H9 (cell line): ENCODE data around the gene MPZ. TPM values are rescaled to one million over a fixed set of nuclear protein-coding genes. Genes with fewer than 3 reads are reported as not detected.
A peak's percentile ranks its signal among the peaks of the same experiment; 100 is the strongest.

Source experiments
- DNase-seq: peaks from one replicate; pipeline ENCODE4 v3.0.0-alpha.2; 2017
- H2AFZ ChIP-seq: one replicate; pipeline ENCODE4 v1.6.1; 2013; ENCODE audit warnings: mild to moderate bottlenecking, low read length, control low read depth, moderate library complexity
- H2AK5ac ChIP-seq: 2 replicates; pipeline ENCODE4 v1.6.1; 2013; ENCODE audit warnings: low read length, control low read depth, mixed read lengths; ENCODE audit not compliant: insufficient read length
- H2BK120ac ChIP-seq: one replicate; pipeline ENCODE4 v1.6.1; 2013; ENCODE audit warnings: low read depth, mild to moderate bottlenecking, low read length, control low read depth, inconsistent platforms; ENCODE audit not compliant: poor library complexity, severe bottlenecking
- H2BK12ac ChIP-seq: 2 replicates; pipeline ENCODE4 v1.6.1; 2013; ENCODE audit warnings: low read length, control low read depth, mixed read lengths, low read depth; ENCODE audit not compliant: insufficient read length
- H2BK15ac ChIP-seq: 2 replicates; pipeline ENCODE4 v1.6.1; 2013; ENCODE audit warnings: low read depth, low read length, control low read depth
- H2BK20ac ChIP-seq: one replicate; pipeline ENCODE4 v1.6.1; 2013; ENCODE audit warnings: low read depth, mild to moderate bottlenecking, low read length, control low read depth, inconsistent platforms; ENCODE audit not compliant: poor library complexity, severe bottlenecking
- H2BK5ac ChIP-seq: 2 replicates; pipeline ENCODE4 v1.6.1; 2013; ENCODE audit warnings: low read length, control low read depth, mixed read lengths; ENCODE audit not compliant: insufficient read length
- H3K14ac ChIP-seq: 2 replicates; pipeline ENCODE4 v1.6.1; 2013; ENCODE audit warnings: low read length, control low read depth; ENCODE audit not compliant: insufficient read depth
- H3K18ac ChIP-seq: 2 replicates; pipeline ENCODE4 v1.6.1; 2013; ENCODE audit warnings: low read depth, mild to moderate bottlenecking, mixed read lengths, low read length, control low read depth; ENCODE audit not compliant: insufficient read length
- H3K23ac ChIP-seq: 2 replicates; pipeline ENCODE4 v1.6.1; 2013; ENCODE audit warnings: low read length, control low read depth, mixed read lengths, low read depth; ENCODE audit not compliant: insufficient read length
- H3K23me2 ChIP-seq: 2 replicates; pipeline ENCODE4 v1.6.1; 2013; ENCODE audit warnings: low read depth, mild to moderate bottlenecking, mixed read lengths, low read length, control low read depth; ENCODE audit not compliant: insufficient read length, poor library complexity, severe bottlenecking
- H3K27ac ChIP-seq: 2 replicates; pipeline ENCODE4 v1.5.1; 2013; ENCODE audit warnings: low read length, control low read depth, mixed read lengths, low read depth; ENCODE audit not compliant: insufficient read length
- H3K27me3 ChIP-seq: 2 replicates; pipeline ENCODE4 v1.6.1; 2013; ENCODE audit warnings: low read length, control low read depth, inconsistent platforms; ENCODE audit not compliant: insufficient read depth
- H3K4ac ChIP-seq: 2 replicates; pipeline ENCODE4 v1.6.1; 2013; ENCODE audit warnings: low read depth, mild to moderate bottlenecking, control low read depth, inconsistent platforms, low read length, moderate library complexity
- H3K4me1 ChIP-seq: 2 replicates; pipeline ENCODE4 v1.6.1; 2013; ENCODE audit warnings: low read length, control low read depth, inconsistent platforms; ENCODE audit not compliant: insufficient read depth
- H3K4me2 ChIP-seq: 2 replicates; pipeline ENCODE4 v1.6.1; 2013; ENCODE audit warnings: low read length, control low read depth, mixed read lengths; ENCODE audit not compliant: insufficient read length, insufficient read depth
- H3K56ac ChIP-seq: 2 replicates; pipeline ENCODE4 v1.6.1; 2013; ENCODE audit warnings: low read depth, mild to moderate bottlenecking, mixed read lengths, low read length, control low read depth; ENCODE audit not compliant: insufficient read length
- H3K79me1 ChIP-seq: 2 replicates; pipeline ENCODE4 v1.6.1; 2013; ENCODE audit warnings: low read depth, mild to moderate bottlenecking, moderate library complexity, low read length, control low read depth, inconsistent platforms; ENCODE audit not compliant: insufficient read depth, poor library complexity, severe bottlenecking
- H3K79me2 ChIP-seq: 2 replicates; pipeline ENCODE4 v1.6.1; 2013; ENCODE audit warnings: low read length, control low read depth, inconsistent platforms; ENCODE audit not compliant: insufficient read depth
- H3K9ac ChIP-seq: 2 replicates; pipeline ENCODE4 v1.6.1; 2013; ENCODE audit warnings: low read length, control low read depth, mixed read lengths; ENCODE audit not compliant: insufficient read length; ENCODE audit errors: extremely low read depth
- H3K9me3 ChIP-seq: one replicate; pipeline ENCODE4 v1.6.1; 2013; ENCODE audit warnings: low read depth, low read length, inconsistent platforms; ENCODE audit not compliant: control insufficient read depth
- H3T11ph ChIP-seq: one replicate; pipeline ENCODE4 v1.6.1; 2013; ENCODE audit warnings: mild to moderate bottlenecking, low read length, control low read depth, inconsistent platforms
- H4K20me1 ChIP-seq: one replicate; pipeline ENCODE4 v1.6.1; 2013; ENCODE audit not compliant: control insufficient read depth, insufficient read length, insufficient read depth
- H4K5ac ChIP-seq: 2 replicates; pipeline ENCODE4 v1.6.1; 2013; ENCODE audit warnings: low read depth, mild to moderate bottlenecking, mixed read lengths, low read length, control low read depth; ENCODE audit not compliant: insufficient read length
- H4K8ac ChIP-seq: replicated peaks from 2 replicates; pipeline ENCODE4 v1.6.1; 2013; ENCODE audit warnings: low read length, control low read depth, mixed read lengths, low read depth; ENCODE audit not compliant: insufficient read length
- H4K91ac ChIP-seq: 2 replicates; pipeline ENCODE4 v1.6.1; 2013; ENCODE audit warnings: low read depth, mild to moderate bottlenecking, moderate library complexity, mixed read lengths, low read length, control low read depth; ENCODE audit not compliant: insufficient read length
- H3K27ac Mint-ChIP-seq, 3 experiments: 2 replicates in 2 of 3; 3 replicates in 1 of 3; pipeline ENCODE4 v1.8.0; 2020 to 2021; ENCODE audit warnings: mixed read lengths in 3 of 3, mild to moderate bottlenecking in 1 of 3, moderate library complexity in 1 of 3
- H3K27me3 Mint-ChIP-seq: 2 replicates; pipeline ENCODE4 v1.8.0; 2021; ENCODE audit warnings: low read depth, mild to moderate bottlenecking, moderate library complexity, mixed read lengths
- H3K36me3 Mint-ChIP-seq, 3 experiments: 2 replicates in 2 of 3; 3 replicates in 1 of 3; pipeline ENCODE4 v1.8.0; 2020 to 2021; ENCODE audit warnings: low read depth in 3 of 3, mixed read lengths in 3 of 3; ENCODE audit not compliant: insufficient read depth in 1 of 3
- H3K4me1 Mint-ChIP-seq, 2 experiments: 2 replicates each; pipeline ENCODE4 v1.8.0; 2020; ENCODE audit warnings: mixed read lengths in 2 of 2
- H3K4me3 Mint-ChIP-seq, 2 experiments: 2 replicates in 1 of 2; 3 replicates in 1 of 2; pipeline ENCODE4 v1.8.0; 2020 to 2021; ENCODE audit warnings: mild to moderate bottlenecking in 2 of 2, mixed read lengths in 2 of 2, moderate library complexity in 1 of 2
- H3K9me3 Mint-ChIP-seq, 2 experiments: 2 replicates in 1 of 2; 3 replicates in 1 of 2; pipeline ENCODE4 v1.8.0; 2020; ENCODE audit warnings: mild to moderate bottlenecking in 2 of 2, mixed read lengths in 2 of 2, moderate library complexity in 1 of 2
- CTCF ChIP-seq: fragments of 200-600 bp; sonication (generic); conservative IDR thresholded peaks from 3 replicates; pipeline ENCODE4 v1.8.0; 2021; ENCODE audit warnings: antibody characterized with exemption, mild to moderate bottlenecking
- WGBS: extraction: QIAGEN DNeasy Blood & Tissue Kit; methylation state at CpG from one replicate; pipeline ENCODE4 v1.1.7; 2013; ENCODE audit warnings: missing lambda C conversion rate, low lambda C conversion rate, mixed read lengths; ENCODE audit not compliant: insufficient read length; ENCODE audit errors: extremely low coverage; 5-methylcytosine and 5-hydroxymethylcytosine counted together
- total RNA-seq: library from RNA; stranded (reverse); gene quantifications from 2 replicates; pipeline ENCODE4 v1.2.1, GENCODE V29; 2021

Gene MPZ
- total RNA-seq, 1 experiment from 2014 or later = 2.7 TPM

- no peak for DNase-seq
Observed at GRCh38 chr1:161259345-161259702, 50.4 kb downstream of the MPZ start.

More at GRCh38 chr1:161259345-161259702, 50.4 kb downstream of the MPZ start:
- Mint-ChIP-seq H3K4me3 (peak overlapping the region; percentile 59 to 78), H3K36me3 (peaks cover 13 to 20% (median 14%) of the 10 kb centered on the region in 3 experiments), H3K4me1 (peaks cover 17 to 26% of the 10 kb centered on the region in 2 experiments), H3K27ac (no peak overlapping the region), H3K27me3 (peaks cover 80% of the 10 kb centered on the region), H3K9me3 (peaks cover 27 to 28% of the 10 kb centered on the region in 2 experiments)
- H2BK120ac ChIP-seq = no peak overlapping the region
- H2AK5ac ChIP-seq = no peak overlapping the region
- no peak overlapping the region for H2BK20ac ChIP-seq
- H4K20me1 ChIP-seq = no peaks in the 10 kb centered on the region
- H3K18ac ChIP-seq = no peak overlapping the region
- H3K9ac ChIP-seq = no peak overlapping the region
- peaks cover 5% of the 10 kb centered on the region; the same call in 1 of the 2 replicates for H3K4me1 ChIP-seq
- H4K8ac ChIP-seq = no peak overlapping the region
- no peak overlapping the region for H3K4ac ChIP-seq
- H3K56ac ChIP-seq = no peak overlapping the region
- no peak overlapping the region for H2AFZ ChIP-seq
- H3K27ac ChIP-seq = no peak overlapping the region
- no peak overlapping the region for H3K23ac ChIP-seq
- H4K5ac ChIP-seq = no peak overlapping the region
- no CpG with 5 or more reads among the region's 6 CpGs for WGBS
- no peaks in the 10 kb centered on the region for H3K79me2 ChIP-seq
- TF ChIP-seq CTCF = no peak
- H3K9me3 ChIP-seq = peaks cover 6% of the 10 kb centered on the region
- H2BK5ac ChIP-seq = no peak overlapping the region
- no peak overlapping the region for H3T11ph ChIP-seq
- no peak overlapping the region for H2BK12ac ChIP-seq
- H3K14ac ChIP-seq = no peak overlapping the region
- no peak overlapping the region for H4K91ac ChIP-seq
- H3K4me2 ChIP-seq = peak overlapping the region; percentile 55
- H2BK15ac ChIP-seq = no peak overlapping the region
- peaks cover 12% of the 10 kb centered on the region; the same call in 1 of the 2 replicates for H3K27me3 ChIP-seq
- H3K79me1 ChIP-seq = no peaks in the 10 kb centered on the region
- peaks cover 11% of the 10 kb centered on the region for H3K23me2 ChIP-seq
